IPS-NIHi11 (cell line): ENCODE measurements around the gene ISL2.

Experiments
- DNase-seq: peaks from one replicate; pipeline ENCODE4 v3.0.0; 2012; ENCODE audit warnings: mixed read lengths, low spot score

Gene ISL2

DNA sequence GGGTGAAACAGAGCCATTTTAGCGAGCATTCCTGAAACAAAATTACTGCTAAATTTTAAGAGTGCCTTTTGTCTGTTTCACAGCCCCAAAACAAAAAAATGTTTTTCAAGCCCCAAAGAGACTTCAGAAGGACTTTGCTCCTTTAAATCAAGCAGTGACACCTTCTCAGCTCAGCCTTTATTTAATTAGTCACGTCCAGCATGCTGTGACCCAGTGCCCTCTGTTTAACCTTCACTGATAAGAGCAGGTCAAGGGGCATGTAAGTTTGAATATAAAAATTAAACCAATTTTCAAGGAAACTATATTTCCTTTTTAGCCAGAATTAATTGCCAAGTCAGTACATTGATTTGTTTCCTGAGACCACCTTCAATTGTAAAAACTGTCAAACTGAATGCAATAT, 40.6 kb downstream of the ISL2 start:
- no peak for DNase-seq

- DNase-seq, result no peak
These were observed 41.2 kb downstream of the ISL2 start for GRCh38 chr15:76377751-76378150.

DNA sequence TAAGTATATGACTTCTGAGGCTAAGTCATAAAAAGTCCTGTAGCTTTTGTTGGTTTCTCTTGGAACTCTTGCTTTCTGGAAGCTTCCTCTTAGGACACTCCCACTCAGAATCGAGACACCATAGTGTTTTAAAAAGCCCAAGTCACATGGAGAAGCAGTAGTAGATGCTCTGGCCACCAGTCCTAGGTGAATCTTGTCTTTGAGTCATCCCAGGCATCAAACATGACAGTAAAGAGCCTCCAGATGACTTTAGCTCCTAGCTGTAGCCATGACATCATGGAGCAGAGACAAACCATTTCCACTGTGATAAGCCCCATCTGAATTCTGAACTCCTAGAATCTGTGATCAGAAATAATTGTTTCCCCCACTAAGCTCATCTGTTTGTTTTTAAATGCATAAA, 42.1 kb downstream of the ISL2 start:
- no peak for DNase-seq

DNA sequence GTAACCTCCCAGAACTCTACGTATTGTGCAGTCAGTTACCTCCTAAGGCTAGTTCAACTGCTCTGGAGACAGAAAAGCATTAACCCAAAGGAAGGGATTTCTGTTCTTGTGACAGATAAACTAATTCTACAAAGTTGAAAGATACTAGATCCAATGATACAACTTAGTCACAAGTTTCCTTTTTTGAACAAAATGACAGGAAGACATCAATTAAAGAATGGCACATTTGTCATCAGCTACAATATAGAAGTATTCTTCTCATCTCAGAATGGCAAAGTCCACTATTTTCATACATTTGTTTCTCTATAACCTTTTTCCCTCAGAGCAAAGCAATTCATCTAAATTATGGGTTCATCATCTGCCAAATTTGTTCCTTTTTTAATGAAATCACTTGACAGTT, 43.7 kb downstream of the ISL2 start:
- no peak for DNase-seq

DNA sequence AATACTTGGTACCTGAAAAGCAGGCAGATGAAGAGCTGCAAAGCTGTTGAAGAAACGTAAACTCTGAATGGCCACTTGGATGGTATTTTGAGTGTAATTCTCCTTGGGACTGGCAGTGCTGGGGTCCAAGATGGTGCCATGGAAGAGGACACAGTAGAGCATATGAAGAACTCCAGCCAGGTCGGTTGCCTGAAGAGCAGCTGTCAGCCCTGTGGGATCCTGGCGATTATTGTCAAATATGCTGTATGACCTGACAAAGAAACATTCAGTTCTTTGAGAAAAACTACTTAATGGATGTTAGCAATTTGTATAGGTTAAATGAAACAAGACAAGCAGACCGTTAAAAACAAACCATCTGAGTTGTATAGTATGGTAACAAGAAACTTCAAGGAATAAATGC, 44.8 kb downstream of the ISL2 start:
- no peak for DNase-seq

- DNase-seq, result no peak
These were observed 46.6 kb downstream of the ISL2 start for GRCh38 chr15:76382987-76383728.

DNA sequence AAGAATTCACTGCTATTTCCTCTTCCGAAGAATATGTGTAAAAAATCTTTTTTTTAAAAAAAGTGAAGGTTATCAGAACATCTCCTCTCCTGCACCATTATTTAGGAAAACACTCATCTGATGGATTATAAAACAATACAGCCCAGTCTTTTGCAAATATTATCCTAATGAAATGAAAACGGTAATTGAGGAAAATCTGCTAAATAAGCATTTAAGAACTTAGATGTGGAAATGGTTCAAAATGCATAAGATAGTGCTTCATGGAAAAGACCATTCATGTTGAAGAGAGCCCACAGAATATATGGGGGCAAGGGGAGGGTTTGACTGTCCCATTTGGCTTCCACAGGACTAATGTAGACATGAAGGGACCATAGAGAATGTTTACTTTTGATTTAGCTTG, 47.8 kb downstream of the ISL2 start:
- DNase-seq, result no peak

DNA sequence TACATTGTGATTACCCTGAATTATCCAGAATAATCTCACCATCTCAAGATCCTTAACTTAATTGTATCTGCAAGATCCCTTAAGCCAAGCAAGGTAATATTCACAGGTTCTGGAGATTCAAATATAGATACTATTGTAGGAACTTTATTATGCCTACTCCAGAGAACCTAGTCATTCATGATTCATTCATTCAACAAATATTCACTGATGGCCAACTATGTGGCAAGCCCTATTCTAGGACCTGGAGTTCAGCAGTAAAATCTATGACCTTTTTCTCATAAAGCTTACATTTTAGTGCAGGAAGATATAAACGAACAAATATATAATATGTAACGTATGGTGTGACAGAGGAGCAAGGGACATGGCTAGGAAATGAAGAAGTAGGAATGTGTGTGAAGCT, 49.6 kb downstream of the ISL2 start:
- no peak for DNase-seq

DNA sequence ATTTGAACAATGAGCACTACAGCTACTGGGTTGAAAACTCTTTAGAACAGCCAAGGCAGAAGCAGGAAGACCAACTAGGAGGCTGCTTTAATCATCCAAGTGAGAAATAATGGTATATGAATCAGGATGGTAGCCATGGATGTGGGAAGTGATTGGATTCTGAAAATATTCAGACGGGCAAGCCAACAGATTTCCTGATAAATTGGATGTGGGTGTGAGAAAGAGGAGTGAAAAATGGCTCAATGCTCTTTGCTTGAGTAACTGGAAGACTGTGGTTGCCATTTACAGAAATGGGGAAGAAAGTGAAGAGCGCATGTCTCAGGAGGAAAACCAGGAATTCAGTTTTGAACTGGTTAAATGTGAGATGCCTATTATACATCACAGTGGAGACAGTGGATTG, 50.4 kb downstream of the ISL2 start:
- no peak for DNase-seq

GRCh38 chr15:76390571-76390970, 54.0 kb downstream of the ISL2 start:
- no peak for DNase-seq

DNA sequence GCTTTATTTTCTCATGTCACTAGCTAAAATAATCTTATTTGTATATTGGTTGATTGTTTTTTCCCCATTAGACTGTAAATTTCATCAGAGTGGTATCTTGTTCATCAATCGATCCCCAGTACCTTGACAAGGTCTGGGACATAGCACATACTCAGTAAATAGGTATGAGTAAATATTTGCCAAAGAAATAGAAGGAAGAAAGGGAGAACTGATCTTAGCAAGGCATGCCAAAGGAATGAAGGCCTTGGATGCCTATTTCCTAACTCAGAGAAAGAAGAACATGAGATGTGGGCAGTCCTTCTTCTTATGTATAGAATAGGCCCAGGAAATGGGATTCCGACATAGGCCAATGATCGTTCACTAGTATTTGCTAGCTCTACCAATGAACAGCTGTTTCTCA, 54.7 kb downstream of the ISL2 start:
- DNase-seq, result no peak

GRCh38 chr15:76391847-76392246, 55.3 kb downstream of the ISL2 start:
- DNase-seq, result no peak
